T-helper 17 cell (primary cell): ENCODE data around the gene OPN5. TPM values are rescaled to one million over a fixed set of nuclear protein-coding genes. Genes with fewer than 3 reads are reported as not detected.

ENCODE experiments used
- ATAC-seq: fragments of 150-1000 bp; cut with Tn5 transposase; 2 replicates; pipeline ENCODE4 v1.10.0; 2021; ENCODE audit warnings: mild to moderate bottlenecking, moderate library complexity
- DNase-seq, 3 donors: peaks; one replicate each; pipeline versions ENCODE4 v3.0.0 to v3.0.0-alpha.2; 2020 to 2021
- H3K9me3 ChIP-seq: one replicate; pipeline ENCODE4 v1.7.0; 2013; ENCODE audit warnings: low read length, mild to moderate bottlenecking; ENCODE audit not compliant: control insufficient read depth, poor library complexity, severe bottlenecking
- H3K27ac Mint-ChIP-seq: one replicate; pipeline ENCODE4 v1.8.0; 2022; ENCODE audit warnings: mild to moderate bottlenecking, moderate library complexity, mixed read lengths
- H3K27me3 Mint-ChIP-seq: one replicate; pipeline ENCODE4 v1.8.0; 2022; ENCODE audit warnings: mixed read lengths
- H3K36me3 Mint-ChIP-seq: one replicate; pipeline ENCODE4 v1.8.0; 2022; ENCODE audit warnings: low read depth, mixed read lengths
- H3K4me1 Mint-ChIP-seq: one replicate; pipeline ENCODE4 v1.8.0; 2022; ENCODE audit warnings: mild to moderate bottlenecking, mixed read lengths
- H3K4me3 Mint-ChIP-seq: one replicate; pipeline ENCODE4 v1.8.0; 2022; ENCODE audit warnings: mild to moderate bottlenecking, moderate library complexity, mixed read lengths
- total RNA-seq, 4 donors: library from RNA in 2 of 4; stranded (reverse) in 2 of 4; gene quantifications; one replicate each; pipeline ENCODE4 v1.2.3 and lab custom pipeline; 2022 to 2026

The OPN5 gene
- total RNA-seq, 2 donors from 2014 or later = not detected

DNA sequence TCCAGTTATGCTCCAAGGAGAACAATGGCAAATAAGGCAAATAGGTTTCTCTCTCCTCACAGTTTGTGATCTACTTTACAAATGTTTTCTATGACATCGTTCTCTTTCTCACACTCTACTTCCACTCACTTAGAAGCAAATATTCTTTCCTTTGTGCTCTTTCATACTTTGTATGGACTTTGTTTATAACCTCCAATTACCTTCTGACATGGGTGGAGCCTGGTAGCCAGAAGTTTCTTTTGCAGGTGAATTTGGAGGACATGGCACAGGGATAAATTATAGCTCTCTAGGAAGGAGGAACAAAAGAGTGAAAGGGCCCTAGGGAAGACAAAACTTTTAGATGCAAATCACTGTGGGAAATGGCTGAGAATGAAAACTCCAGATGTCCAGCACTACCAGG, 69.3 kb downstream of the OPN5 start:
- no peak overlapping the region for H3K27ac Mint-ChIP-seq
- H3K4me1 Mint-ChIP-seq = no peaks in the 10 kb centered on the region
- H3K9me3 ChIP-seq = no peaks in the 10 kb centered on the region
- H3K36me3 Mint-ChIP-seq = no peaks in the 10 kb centered on the region
- ATAC-seq = no peak
- no peak for DNase-seq
- peaks cover 25% of the 10 kb centered on the region for H3K27me3 Mint-ChIP-seq
- no peak overlapping the region for H3K4me3 Mint-ChIP-seq

DNA sequence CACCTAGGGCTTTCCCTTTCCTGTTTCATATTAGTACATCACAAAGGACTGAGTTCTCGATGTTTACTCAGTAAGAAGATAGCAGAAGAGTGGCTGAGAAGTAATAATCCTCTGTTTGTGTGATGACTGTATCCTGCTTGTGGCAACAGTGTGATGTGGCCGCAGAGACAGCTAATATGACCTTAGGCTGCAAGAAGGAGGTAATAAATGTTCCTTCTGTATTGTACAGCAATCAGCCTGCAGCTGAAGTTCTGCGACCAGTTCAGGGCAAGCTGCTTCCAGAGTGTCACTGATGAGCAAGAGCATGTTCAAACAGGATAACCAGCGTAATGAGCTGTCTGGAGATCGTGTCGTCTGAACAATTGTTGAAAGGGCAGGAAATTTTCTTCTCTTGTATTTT, 70.9 kb downstream of the OPN5 start:
- Mint-ChIP-seq H3K4me3 (no peak overlapping the region), H3K36me3 (no peaks in the 10 kb centered on the region), H3K27me3 (peaks cover 25% of the 10 kb centered on the region), H3K4me1 (no peaks in the 10 kb centered on the region), H3K27ac (no peak overlapping the region)
- DNase-seq (no peak), ATAC-seq (no peak)
- no peaks in the 10 kb centered on the region for H3K9me3 ChIP-seq

DNA sequence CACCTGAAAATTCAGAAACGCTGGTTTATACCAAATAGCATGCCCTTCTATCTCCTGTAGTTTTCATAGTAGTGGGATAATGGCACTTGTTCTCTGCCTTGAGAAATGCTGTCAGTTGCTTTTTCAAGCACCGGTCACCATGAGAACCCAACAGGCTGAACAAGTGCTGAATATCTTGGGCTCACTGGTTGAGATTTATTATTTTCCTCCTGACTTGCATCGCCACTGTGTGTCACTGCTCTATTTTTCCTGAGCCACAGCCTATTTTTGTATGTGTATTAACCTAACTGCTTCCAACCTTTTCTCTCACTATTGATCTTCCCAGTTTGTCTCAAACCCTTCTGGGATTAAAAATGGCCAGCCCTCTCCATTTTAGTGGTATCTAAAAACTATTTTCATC, 71.9 kb downstream of the OPN5 start:
- Mint-ChIP-seq H3K4me1 (no peaks in the 10 kb centered on the region), H3K4me3 (no peak overlapping the region), H3K27ac (no peak overlapping the region), H3K36me3 (no peaks in the 10 kb centered on the region), H3K27me3 (peaks cover 25% of the 10 kb centered on the region)
- ATAC-seq (no peak), DNase-seq (no peak)
- no peaks in the 10 kb centered on the region for H3K9me3 ChIP-seq

DNA sequence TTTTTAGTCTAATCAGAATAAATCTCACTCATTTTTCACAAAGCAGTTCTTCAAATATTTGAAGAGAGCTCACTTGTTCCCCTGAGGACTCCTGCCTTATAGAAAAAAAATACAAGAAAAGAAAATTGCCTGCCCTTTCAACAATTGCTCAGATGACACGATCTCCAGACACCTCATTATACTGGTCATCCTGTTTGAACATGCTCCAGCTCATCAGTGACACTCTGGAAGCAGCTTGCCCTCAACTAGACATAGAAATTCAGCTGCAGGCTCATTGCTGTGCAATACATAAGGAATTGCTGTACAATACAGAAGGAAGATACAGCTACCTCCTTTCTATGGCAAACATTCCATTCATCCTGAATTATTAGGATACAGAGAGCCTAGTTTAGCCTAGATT, 73.1 kb downstream of the OPN5 start:
- Mint-ChIP-seq H3K4me1 (no peaks in the 10 kb centered on the region), H3K27me3 (peaks cover 25% of the 10 kb centered on the region), H3K36me3 (no peaks in the 10 kb centered on the region), H3K27ac (no peak overlapping the region), H3K4me3 (no peak overlapping the region)
- ATAC-seq = no peak
- no peak for DNase-seq
- no peaks in the 10 kb centered on the region for H3K9me3 ChIP-seq

DNA sequence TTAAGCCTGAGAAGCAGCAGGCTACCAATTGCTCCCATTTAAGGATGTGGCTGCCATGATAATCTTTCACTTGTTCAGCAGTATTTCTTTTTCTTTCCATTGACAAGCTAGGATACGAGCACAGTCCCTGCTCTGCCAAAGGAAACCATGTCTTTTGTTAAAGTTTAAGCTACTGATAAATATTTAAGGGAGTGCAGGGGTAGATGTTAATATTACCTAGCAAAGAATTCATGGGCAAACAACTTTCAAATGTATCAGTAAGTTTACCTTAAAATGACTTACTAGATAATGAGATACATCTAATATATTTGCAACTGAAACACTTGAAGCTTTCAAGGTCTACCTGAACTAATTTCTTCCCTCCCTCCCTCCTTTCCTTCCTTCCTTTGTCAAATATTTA, 77.3 kb downstream of the OPN5 start:
- no peaks in the 10 kb centered on the region for H3K9me3 ChIP-seq
- Mint-ChIP-seq H3K4me3 (no peak overlapping the region), H3K36me3 (no peaks in the 10 kb centered on the region), H3K4me1 (no peaks in the 10 kb centered on the region), H3K27ac (peak overlapping the region; percentile 43), H3K27me3 (peaks cover 15% of the 10 kb centered on the region)
- no peak for DNase-seq
- ATAC-seq = no peak

DNA sequence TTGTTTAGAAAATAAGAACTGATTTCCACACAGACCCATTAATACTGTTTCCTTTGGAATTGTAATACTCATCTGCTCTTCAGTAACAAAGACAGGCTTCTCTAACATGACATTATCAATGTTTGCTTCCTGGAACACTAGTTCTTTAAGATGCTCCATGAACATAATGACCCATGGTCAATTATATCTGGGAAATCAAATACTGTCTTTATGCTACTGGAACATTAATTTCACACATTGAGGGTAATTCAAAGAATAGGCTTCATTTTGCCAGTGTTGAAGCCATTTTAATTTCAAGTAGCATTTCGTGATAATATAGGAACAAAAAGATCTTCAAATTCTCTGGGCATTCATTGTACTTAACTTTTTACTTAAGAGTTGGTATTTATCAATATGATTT, 80.9 kb downstream of the OPN5 start:
- ATAC-seq = no peak
- Mint-ChIP-seq H3K36me3 (no peaks in the 10 kb centered on the region), H3K4me3 (no peak overlapping the region), H3K27ac (no peak overlapping the region), H3K27me3 (peaks cover 4% of the 10 kb centered on the region), H3K4me1 (no peaks in the 10 kb centered on the region)
- no peak for DNase-seq
- no peaks in the 10 kb centered on the region for H3K9me3 ChIP-seq

DNA sequence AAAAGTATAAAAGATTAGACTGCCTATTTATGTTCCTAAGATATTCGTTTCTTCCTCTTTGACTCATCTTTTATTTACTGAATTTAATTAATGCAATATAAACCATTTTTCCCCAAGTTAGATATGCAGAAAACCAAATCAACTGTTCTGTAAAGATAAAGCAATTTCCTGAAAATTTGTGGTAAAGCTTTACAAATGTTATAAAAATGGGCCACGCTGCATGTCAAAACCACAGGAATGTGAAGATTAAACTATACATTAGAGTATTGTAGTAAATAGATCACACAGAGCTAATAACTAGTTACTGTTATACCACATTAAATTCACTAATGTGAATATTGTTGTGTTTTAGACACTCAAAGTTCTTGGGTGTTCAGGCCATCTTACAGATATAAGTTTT, 83.4 kb downstream of the OPN5 start:
- Mint-ChIP-seq H3K27ac (no peak overlapping the region), H3K27me3 (peaks cover 4% of the 10 kb centered on the region), H3K36me3 (no peaks in the 10 kb centered on the region), H3K4me3 (no peak overlapping the region), H3K4me1 (no peaks in the 10 kb centered on the region)
- ATAC-seq = no peak
- no peaks in the 10 kb centered on the region for H3K9me3 ChIP-seq
- no peak for DNase-seq

DNA sequence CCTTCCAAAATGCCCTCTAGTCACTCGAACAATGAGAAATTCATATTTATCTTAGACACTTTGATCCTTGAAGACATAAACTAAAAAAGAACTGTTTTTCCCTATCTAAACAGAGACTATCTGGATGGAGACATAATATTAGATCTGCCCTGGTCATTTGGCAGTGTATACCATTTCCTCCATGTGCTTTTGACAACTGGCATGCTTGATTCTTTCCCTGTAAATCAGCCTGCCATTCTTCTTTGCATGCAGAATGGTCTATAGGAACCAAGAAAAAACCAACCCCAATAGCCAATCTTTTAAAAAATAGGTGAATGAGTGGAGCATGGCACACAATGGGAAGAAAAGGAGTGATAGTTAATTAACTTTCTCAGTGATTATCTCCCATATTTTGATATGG, 93.8 kb downstream of the OPN5 start:
- H3K9me3 ChIP-seq = no peaks in the 10 kb centered on the region
- no peak overlapping the region for H3K4me3 Mint-ChIP-seq
- no peaks in the 10 kb centered on the region for H3K36me3 Mint-ChIP-seq
- ATAC-seq (no peak), DNase-seq (no peak)
- peaks cover 12% of the 10 kb centered on the region for H3K27me3 Mint-ChIP-seq
- H3K27ac Mint-ChIP-seq = no peak overlapping the region
- H3K4me1 Mint-ChIP-seq = no peaks in the 10 kb centered on the region

Other genes with a start within 250 kb of the OPN5 start
- gene ADGRF4, start 83.5 kb upstream of the OPN5 start, total RNA-seq = not detected